Spleen (tissue), 7 donors: ENCODE measurements around the gene TXNL1.

Source experiments
- POLR2A ChIP-seq, 3 donors: fragments of 450-650 bp; IDR thresholded peaks; one replicate each; pipeline ENCODE4 v1.5.1; 2017; ENCODE audit warnings: antibody characterized with exemption in 3 of 3, mild to moderate bottlenecking in 1 of 3
- POLR2AphosphoS5 ChIP-seq, 3 donors: sonication (generic); formaldehyde crosslinking; IDR thresholded peaks; one replicate each; pipeline ENCODE4 v1.5.1; 2017; ENCODE audit warnings: antibody characterized with exemption in 3 of 3
- TF ChIP-seq, protein P1 (sequence below), 11 experiments: fragments of 200-600 bp in 7 of 11; fragments of 450-650 bp in 4 of 11; sonication (generic) in 4 of 11; IDR thresholded peaks in 8 of 11; conservative IDR thresholded peaks in 3 of 11; 1 replicate in 7 of 11; 2 replicates in 4 of 11; pipeline versions ENCODE4 v1.4.0 to v1.8.0; 2016 to 2021; ENCODE audit warnings: antibody characterized with exemption in 11 of 11, inconsistent platforms in 4 of 11, mild to moderate bottlenecking in 1 of 11
- donor health status: DM: no; HTN: no; CAD: no; lungs with moderate emphysema.
- donor health status: DM: no; HTN: no; CAD: no.
- donor health status: DM: no; HTN: no; CAD: no.

DNA sequence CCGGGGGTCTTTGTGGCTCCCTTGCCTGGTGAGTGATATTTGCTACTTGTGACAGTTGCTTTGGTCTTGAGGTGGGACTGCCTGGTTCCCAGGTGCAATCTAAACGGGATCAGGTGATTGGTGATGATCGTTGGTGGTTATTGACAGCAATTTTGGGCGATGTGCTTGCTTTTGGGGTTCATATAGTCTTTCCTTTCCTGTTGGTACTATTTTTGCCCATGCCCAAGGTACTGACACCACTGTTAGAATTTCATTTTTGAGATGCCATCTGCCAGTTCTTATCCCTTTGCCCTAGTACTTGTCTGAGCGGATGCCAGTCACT lies 13.3 kb upstream of the TXNL1 start:
- TF ChIP-seq, protein P1, sequence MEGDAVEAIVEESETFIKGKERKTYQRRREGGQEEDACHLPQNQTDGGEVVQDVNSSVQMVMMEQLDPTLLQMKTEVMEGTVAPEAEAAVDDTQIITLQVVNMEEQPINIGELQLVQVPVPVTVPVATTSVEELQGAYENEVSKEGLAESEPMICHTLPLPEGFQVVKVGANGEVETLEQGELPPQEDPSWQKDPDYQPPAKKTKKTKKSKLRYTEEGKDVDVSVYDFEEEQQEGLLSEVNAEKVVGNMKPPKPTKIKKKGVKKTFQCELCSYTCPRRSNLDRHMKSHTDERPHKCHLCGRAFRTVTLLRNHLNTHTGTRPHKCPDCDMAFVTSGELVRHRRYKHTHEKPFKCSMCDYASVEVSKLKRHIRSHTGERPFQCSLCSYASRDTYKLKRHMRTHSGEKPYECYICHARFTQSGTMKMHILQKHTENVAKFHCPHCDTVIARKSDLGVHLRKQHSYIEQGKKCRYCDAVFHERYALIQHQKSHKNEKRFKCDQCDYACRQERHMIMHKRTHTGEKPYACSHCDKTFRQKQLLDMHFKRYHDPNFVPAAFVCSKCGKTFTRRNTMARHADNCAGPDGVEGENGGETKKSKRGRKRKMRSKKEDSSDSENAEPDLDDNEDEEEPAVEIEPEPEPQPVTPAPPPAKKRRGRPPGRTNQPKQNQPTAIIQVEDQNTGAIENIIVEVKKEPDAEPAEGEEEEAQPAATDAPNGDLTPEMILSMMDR (IDR thresholded peaks at IDR 0.05 in 8 of 11, conservative IDR thresholded peaks at IDR 0.05 in 3 of 11) = no peak
- TF ChIP-seq POLR2A (IDR thresholded peaks at IDR 0.05) (no peak), POLR2AphosphoS5 (IDR thresholded peaks at IDR 0.05) (no peak)
